D721Med (cell line): ENCODE data around the gene TMEM125.

Experiments used
- DNase-seq: peaks from one replicate; pipeline ENCODE4 v3.0.0; 2011; ENCODE audit warnings: low spot score; ENCODE audit not compliant: insufficient read length
- FAIRE-seq: peaks from 2 replicates; lab custom pipeline; 2011; peaks lifted over from hg19 to GRCh38; lab: Jason Lieb, UNC
- CTCF ChIP-seq: IDR thresholded peaks from 2 replicates; pipeline ENCODE4 v1.5.1; 2012; ENCODE audit warnings: mild to moderate bottlenecking, control low read depth; ENCODE audit not compliant: insufficient read depth; ENCODE audit errors: missing control alignments

Gene TMEM125

DNA sequence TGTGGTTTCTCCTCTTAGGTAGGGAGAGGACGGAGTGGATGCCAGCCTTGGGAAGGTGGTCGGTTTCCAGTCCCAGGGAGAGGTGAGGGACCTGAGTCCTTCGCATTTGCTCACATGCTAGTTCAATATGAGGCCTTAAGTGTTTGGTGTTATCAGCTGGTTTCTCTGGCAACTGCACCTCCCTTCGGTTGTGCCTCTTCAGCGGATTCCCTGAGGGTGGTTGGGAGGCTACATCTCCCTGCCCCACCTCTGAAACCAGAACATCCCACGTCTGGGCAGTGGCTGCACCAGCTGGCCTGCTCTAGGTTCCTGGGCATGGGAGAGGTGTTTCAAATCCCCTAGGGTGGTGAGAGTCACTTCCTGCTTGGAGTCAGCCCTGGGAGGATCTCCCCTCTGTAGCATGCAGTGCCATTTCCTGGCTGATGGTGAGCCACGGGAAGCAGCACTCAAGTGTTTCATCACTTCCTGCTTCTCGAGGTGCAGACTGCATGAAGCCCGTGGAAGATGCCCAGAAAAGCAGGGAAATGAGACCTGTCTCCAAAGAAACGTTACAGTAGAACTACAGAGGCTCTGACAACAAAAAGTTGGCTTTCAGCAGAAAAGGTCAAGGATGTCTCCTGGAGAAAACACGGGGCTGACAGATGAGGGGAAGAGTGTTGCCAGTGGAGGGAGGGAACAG lies 4.5 kb downstream of the TMEM125 start:
- FAIRE-seq = no peak
- DNase-seq = peak; percentile 3
- TF ChIP-seq CTCF = no peak

GRCh38 chr1:43274804-43275180 lies 5.0 kb downstream of the TMEM125 start:
- no peak for TF ChIP-seq CTCF
- DNase-seq = peak; percentile 3
- FAIRE-seq = no peak

- TF ChIP-seq CTCF = no peak
- DNase-seq (peak; percentile 1), FAIRE-seq (no peak)
These were observed 6.2 kb downstream of the TMEM125 start for GRCh38 chr1:43275826-43276620.

- DNase-seq (no peak), FAIRE-seq (no peak)
- TF ChIP-seq CTCF = no peak
These were observed 6.9 kb downstream of the TMEM125 start for GRCh38 chr1:43276673-43277072.

- DNase-seq (no peak), FAIRE-seq (no peak)
- TF ChIP-seq CTCF = no peak
These were observed 7.5 kb downstream of the TMEM125 start for GRCh38 chr1:43277116-43277876.

DNA sequence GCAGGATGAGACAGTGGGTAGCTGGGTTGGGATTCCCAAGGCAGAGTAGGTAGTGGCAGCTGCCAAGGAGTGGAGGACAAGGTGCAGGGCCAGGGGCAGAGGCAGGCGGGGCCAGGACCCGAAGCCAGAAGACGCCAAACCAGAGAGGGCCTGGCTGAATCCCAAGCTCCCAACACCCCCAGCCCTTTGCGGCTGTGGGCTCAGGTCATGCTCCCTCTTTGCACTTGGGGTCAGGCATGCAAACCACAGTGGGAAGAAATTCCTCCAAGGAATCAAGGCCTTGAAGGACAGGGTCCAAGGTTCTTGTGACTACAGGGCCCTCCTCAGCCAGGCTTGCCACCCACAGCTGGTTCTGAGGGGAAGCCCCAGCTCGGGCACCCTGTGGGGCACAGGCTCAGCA lies 9.4 kb downstream of the TMEM125 start:
- DNase-seq (no peak), FAIRE-seq (no peak)
- no peak for TF ChIP-seq CTCF
